GM18951 (cell line): ENCODE measurements around the gene ATR.
"Not testable (repeated sequence)": the region's sequence is repeated elsewhere in the genome, so short reads cannot be mapped to it uniquely, and the experiment has no call there.

ENCODE experiments used
- POLR2A ChIP-seq: IDR thresholded peaks from 4 replicates; pipeline ENCODE4 v1.6.1; 2011; ENCODE audit warnings: mild to moderate bottlenecking; ENCODE audit not compliant: insufficient read length, insufficient read depth; ENCODE audit errors: extremely low read depth
- in situ Hi-C: fragments of 300-500 bp; cut with MboI; formaldehyde crosslinking; loops from one replicate; pipeline ENCODE4 v1.12.0; 2022; ENCODE audit warnings: low sequenced_read_pairs, mixed read lengths, inconsistent platforms; ENCODE audit not compliant: unreplicated experiment

Gene ATR

GRCh38 chr3:142445816-142446254, 132.7 kb downstream of the ATR start:
- TF ChIP-seq POLR2A, result no peak
- in situ Hi-C loops, result no loop called here

- in situ Hi-C loops, result no loop called here
- no peak for TF ChIP-seq POLR2A
Observed at GRCh38 chr3:142444343-142444742, 134.2 kb downstream of the ATR start.

DNA sequence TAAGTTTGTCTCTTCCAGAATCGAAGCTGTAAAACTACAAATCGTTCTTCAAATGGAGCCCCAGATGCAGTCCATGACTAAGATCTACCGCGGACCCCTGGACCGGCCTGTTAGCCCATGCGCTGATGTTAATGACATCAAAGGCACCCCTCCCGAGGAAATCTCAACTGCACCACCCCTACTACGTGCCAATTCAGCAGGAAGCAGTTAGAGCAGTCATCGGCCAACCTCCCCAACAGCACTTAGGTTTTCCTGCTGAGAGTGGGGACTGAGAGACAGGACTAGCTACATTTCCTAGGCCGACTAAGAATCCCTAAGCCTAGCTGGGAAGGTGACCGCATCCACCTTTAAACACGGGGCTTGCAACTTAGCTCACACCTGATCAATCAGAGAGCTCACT, 135.5 kb downstream of the ATR start:
- in situ Hi-C loops, result not testable (repeated sequence)

- in situ Hi-C loops, result not testable (repeated sequence)
Observed at GRCh38 chr3:142439499-142440220, 138.9 kb downstream of the ATR start.

DNA sequence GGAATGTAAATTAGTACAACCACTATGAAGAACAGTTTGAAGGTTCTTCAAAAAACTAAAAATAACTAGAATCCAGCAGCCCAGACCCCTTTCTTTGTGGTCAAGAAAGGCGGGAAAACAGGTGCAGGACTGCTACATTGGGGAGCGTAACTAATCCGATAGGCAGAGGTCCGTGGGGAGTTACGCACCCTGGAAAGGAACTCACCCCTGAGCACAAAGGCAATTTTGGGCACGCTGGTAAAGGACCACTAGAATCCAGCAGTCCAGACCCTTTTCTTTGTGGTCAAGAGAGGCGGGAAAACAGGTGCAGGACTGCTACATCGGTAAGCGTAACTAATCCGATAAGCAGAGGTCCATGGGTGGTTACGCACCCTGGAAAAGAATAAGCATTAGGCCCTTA, 140.4 kb downstream of the ATR start:
- in situ Hi-C loops, result not testable (repeated sequence)

GRCh38 chr3:142436951-142437585, 141.5 kb downstream of the ATR start:
- in situ Hi-C loops, result no loop called here
- TF ChIP-seq POLR2A, result no peak

- TF ChIP-seq POLR2A, result no peak
- in situ Hi-C loops, result no loop called here
Observed at GRCh38 chr3:142434503-142434902, 144.0 kb downstream of the ATR start.

- in situ Hi-C loops, result no loop called here
- no peak for TF ChIP-seq POLR2A
Observed at GRCh38 chr3:142433110-142433509, 145.4 kb downstream of the ATR start.

DNA sequence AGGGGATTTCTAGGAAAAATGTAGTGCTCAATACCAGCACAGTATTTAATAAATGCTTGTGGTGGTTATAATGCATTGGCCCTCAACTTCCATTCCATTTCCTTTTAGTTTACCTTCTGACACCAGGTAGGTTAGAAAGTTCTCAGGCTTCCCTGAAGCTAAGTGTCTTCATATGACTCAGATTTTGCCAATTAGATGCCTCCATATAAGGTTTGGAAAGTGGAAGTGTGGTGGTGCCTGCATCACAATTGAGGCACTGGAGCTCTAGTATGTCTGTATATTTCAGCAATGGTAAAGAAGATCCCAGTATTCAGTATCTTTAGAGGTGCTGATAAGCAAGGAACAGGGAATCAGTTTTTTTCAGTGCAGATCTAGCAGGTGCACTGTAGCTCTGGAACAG, 149.0 kb downstream of the ATR start:
- TF ChIP-seq POLR2A, result no peak
- in situ Hi-C loops, result no loop called here

DNA sequence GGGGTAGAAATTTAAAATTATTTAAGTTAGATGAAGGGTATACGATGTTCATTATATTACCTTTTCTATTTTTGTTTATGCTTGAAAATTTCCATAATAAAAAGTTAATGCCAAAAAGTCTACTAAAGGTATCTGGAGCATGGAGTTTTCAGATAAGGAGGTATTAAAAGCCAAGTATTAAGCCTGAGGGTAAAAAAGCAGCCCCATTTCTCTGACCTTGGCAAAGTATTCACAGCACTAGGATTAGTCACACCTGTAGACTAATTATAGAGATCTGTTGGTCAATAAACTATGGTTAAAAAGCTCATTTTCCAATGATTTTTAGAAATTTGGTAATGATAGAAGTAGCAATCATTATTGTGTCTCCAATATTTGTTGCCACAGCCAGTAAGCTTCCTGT, 153.8 kb downstream of the ATR start:
- in situ Hi-C loops, result no loop called here
- no peak for TF ChIP-seq POLR2A

DNA sequence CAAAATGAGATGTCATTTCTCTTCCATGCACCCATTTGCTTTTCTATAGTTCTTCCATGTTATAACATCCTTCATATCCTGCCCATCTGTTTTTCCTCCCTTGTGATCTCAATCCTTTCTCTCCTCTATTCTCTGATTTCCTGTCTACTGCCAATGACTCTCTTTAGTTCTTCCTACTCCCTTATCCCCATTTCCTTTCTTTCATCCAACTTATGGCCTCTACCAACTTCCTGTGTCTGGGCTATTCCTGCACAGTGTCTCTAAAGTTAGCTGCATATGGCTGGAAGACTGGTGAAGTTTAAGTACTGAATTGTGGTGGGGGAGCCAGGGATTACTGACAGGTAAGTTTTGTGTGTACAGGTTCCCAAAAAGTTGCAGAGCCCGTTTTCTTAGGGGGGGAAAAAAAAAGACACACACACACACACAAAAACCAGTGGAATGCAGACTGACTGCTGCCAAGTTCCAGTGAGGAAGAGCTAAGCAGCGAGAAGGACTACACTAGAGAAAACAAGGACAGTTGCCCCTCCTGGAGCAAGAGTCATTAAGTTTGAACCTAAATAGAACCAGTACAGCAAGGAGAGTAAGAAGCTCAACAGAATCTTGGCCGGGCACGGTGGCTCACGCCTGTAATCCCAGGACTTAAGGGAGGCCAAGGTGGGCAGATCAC, 159.5 kb downstream of the ATR start:
- in situ Hi-C loops, result no loop called here
- TF ChIP-seq POLR2A, result no peak

GRCh38 chr3:142417302-142417701, 161.2 kb downstream of the ATR start:
- in situ Hi-C loops, result no loop called here
- TF ChIP-seq POLR2A, result no peak

DNA sequence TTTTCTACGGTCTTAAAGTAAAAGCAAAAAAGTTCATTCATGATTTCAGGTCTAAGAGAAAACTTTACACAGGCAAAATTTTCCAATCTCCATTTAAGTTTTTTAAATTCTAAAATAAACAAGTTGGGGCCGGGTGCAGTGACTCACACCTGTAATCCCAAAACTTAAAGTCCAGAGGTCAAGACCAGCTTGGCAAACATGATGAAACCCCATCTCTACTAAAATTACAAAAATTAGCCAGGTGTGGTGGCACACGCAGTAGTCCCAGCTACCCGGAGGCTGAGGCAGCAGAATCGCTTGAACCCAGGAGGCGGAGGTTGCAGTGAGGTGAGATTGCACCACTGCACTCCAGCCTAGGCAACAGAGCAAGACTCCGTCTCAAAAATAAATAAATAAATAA, 178.0 kb downstream of the ATR start:
- in situ Hi-C loops, result not testable (repeated sequence)
